Esophagus squamous epithelium (tissue), 5 donors: Measurements from ENCODE around the gene RPTOR. TPM values are rescaled to one million over a fixed set of nuclear protein-coding genes. Genes with fewer than 3 reads are reported as not detected.
A peak's percentile ranks its signal among the peaks of the same experiment; 100 is the strongest.

Experiments used
- DNase-seq: peaks from one replicate; lab custom pipeline; 2025; lab: John Stamatoyannopoulos, UW
- H3K27ac ChIP-seq, 4 donors: fragments of 200-600 bp; sonication (generic); one replicate each; pipeline ENCODE4 v1.5.1; 2016 to 2019; ENCODE audit warnings: mild to moderate bottlenecking in 1 of 4
- H3K27me3 ChIP-seq, 4 donors: fragments of 200-600 bp; sonication (generic); 1 replicate in 3 of 4; 2 replicates in 1 of 4; pipeline versions ENCODE4 v1.5.1 to v1.6.0; 2017 to 2021; ENCODE audit warnings: antibody characterized with exemption in 1 of 4
- H3K36me3 ChIP-seq, 3 donors: fragments of 200-600 bp; sonication (generic); one replicate each; pipeline ENCODE4 v1.5.1; 2016 to 2019
- H3K4me1 ChIP-seq, 3 donors: fragments of 200-600 bp; sonication (generic); one replicate each; pipeline ENCODE4 v1.5.1; 2017 to 2019
- H3K4me3 ChIP-seq, 4 donors: fragments of 200-600 bp; sonication (generic); 1 replicate in 3 of 4; 2 replicates in 1 of 4; pipeline ENCODE4 v1.5.1; 2016 to 2019; ENCODE audit warnings: mild to moderate bottlenecking in 2 of 4, moderate library complexity in 1 of 4
- H3K9me3 ChIP-seq, 3 donors: fragments of 200-600 bp; sonication (generic); one replicate each; pipeline ENCODE4 v1.5.1; 2016 to 2019
- CTCF ChIP-seq, 6 experiments: fragments of 450-650 bp in 4 of 6; fragments of 200-600 bp in 2 of 6; sonication (generic) in 2 of 6; IDR thresholded peaks; one replicate each; pipeline ENCODE4 v1.5.1; 2016 to 2019; ENCODE audit warnings: antibody characterized with exemption in 6 of 6, mild to moderate bottlenecking in 4 of 6, moderate library complexity in 4 of 6
- POLR2A ChIP-seq, 4 donors: fragments of 450-650 bp; IDR thresholded peaks; one replicate each; pipeline ENCODE4 v1.6.1; 2017; ENCODE audit warnings: antibody characterized with exemption in 4 of 4, mild to moderate bottlenecking in 4 of 4, moderate library complexity in 3 of 4
- WGBS, 2 donors: methylation state at CpG; one replicate each; pipeline ENCODE4 v1.1.5; 2018; 5-methylcytosine and 5-hydroxymethylcytosine counted together
- intact Hi-C: fragments of 100-400 bp; cut with DNase I; formaldehyde crosslinking; loops from one replicate; pipeline ENCODE4 v1.15.0; 2022
- total RNA-seq, 4 donors: library from RNA; depleted of rRNA; stranded (reverse); fragments of >200 nt; gene quantifications; one replicate each; pipeline ENCODE4 v1.1.0, GENCODE V29; 2016
- donor health status: DM: yes; HTN: yes; CAD: no.

Gene RPTOR
- total RNA-seq, 4 donors from 2014 or later = 11.7 to 27.8 (median 22.8) TPM

- intact Hi-C loops = no loop called here
- TF ChIP-seq CTCF (IDR thresholded peaks at IDR 0.05) (no peak), POLR2A (IDR thresholded peaks at IDR 0.05) (no peak)
- no peak overlapping the region for H3K27ac ChIP-seq
- WGBS, 2 donors = 91 to 97% methylated on average over 15 to 18 of the region's 18 CpGs
- H3K27me3 ChIP-seq = no peaks in the 10 kb centered on the region
- H3K4me3 ChIP-seq = no peak overlapping the region
- H3K9me3 ChIP-seq = no peaks in the 10 kb centered on the region
- H3K36me3 ChIP-seq = peaks cover 0 to under 1% (median 0%) of the 10 kb centered on the region in 3 donors
- H3K4me1 ChIP-seq = peaks cover 0 to 7% (median 3%) of the 10 kb centered on the region in 3 donors
- DNase-seq = no peak
Measured at GRCh38 chr17:80681215-80681614, 136.6 kb downstream of the RPTOR start.

GRCh38 chr17:80682372-80682771, 137.7 kb downstream of the RPTOR start:
- TF ChIP-seq POLR2A (IDR thresholded peaks at IDR 0.05) (no peak), CTCF (IDR thresholded peaks at IDR 0.05) (no peak)
- Histone ChIP-seq H3K27me3 (no peaks in the 10 kb centered on the region), H3K36me3 (peaks cover 0 to 9% (median 0%) of the 10 kb centered on the region in 3 donors), H3K4me3 (no peak overlapping the region), H3K4me1 (peaks cover 0 to 7% (median 3%) of the 10 kb centered on the region in 3 donors), H3K9me3 (no peaks in the 10 kb centered on the region), H3K27ac (peak overlapping the region in 2 of 4 donors; percentile 9 to 29)
- intact Hi-C loops = no loop called here
- DNase-seq = no peak
- 59 to 62% methylated on average over 6 of the region's 6 CpGs for WGBS, 2 donors

GRCh38 chr17:80683625-80684104, 139.0 kb downstream of the RPTOR start:
- no peak overlapping the region for H3K4me3 ChIP-seq
- no peak for TF ChIP-seq POLR2A (IDR thresholded peaks at IDR 0.05)
- TF ChIP-seq CTCF (IDR thresholded peaks at IDR 0.05) = no peak

GRCh38 chr17:80687839-80688238, 143.2 kb downstream of the RPTOR start:
- intact Hi-C loops = no loop called here
- no peak overlapping the region for H3K27ac ChIP-seq
- no peaks in the 10 kb centered on the region for H3K27me3 ChIP-seq
- no peak for DNase-seq
- peaks cover 0 to 9% (median 0%) of the 10 kb centered on the region in 3 donors for H3K36me3 ChIP-seq
- H3K4me3 ChIP-seq = no peak overlapping the region
- no peaks in the 10 kb centered on the region for H3K4me1 ChIP-seq
- H3K9me3 ChIP-seq = no peaks in the 10 kb centered on the region
- 97 to 100% methylated on average over 6 to 8 of the region's 9 CpGs for WGBS, 2 donors
- TF ChIP-seq POLR2A (IDR thresholded peaks at IDR 0.05) (no peak), CTCF (IDR thresholded peaks at IDR 0.05) (no peak)

More at GRCh38 chr17:80683625-80684104, 139.0 kb downstream of the RPTOR start:
- intact Hi-C loops = no loop called here
- WGBS, 2 donors = 74 to 90% methylated on average over 10 of the region's 10 CpGs
- Histone ChIP-seq H3K9me3 (no peaks in the 10 kb centered on the region), H3K27me3 (no peaks in the 10 kb centered on the region), H3K27ac (no peak overlapping the region), H3K36me3 (peaks cover 0 to 9% (median 0%) of the 10 kb centered on the region in 3 donors), H3K4me1 (peaks cover 0 to 7% (median 0%) of the 10 kb centered on the region in 3 donors)
- no peak for DNase-seq

- no peaks in the 10 kb centered on the region for H3K27me3 ChIP-seq
- intact Hi-C loops = no loop called here
- H3K27ac ChIP-seq = no peak overlapping the region
- TF ChIP-seq CTCF (IDR thresholded peaks at IDR 0.05) (no peak), POLR2A (IDR thresholded peaks at IDR 0.05) (no peak)
- H3K9me3 ChIP-seq = no peaks in the 10 kb centered on the region
- peaks cover 0 to 9% (median 0%) of the 10 kb centered on the region in 3 donors for H3K36me3 ChIP-seq
- H3K4me3 ChIP-seq = no peak overlapping the region
- 92 to 96% methylated on average over 9 to 13 of the region's 13 CpGs for WGBS, 2 donors
- peaks cover 0 to 6% (median 0%) of the 10 kb centered on the region in 3 donors for H3K4me1 ChIP-seq
- DNase-seq = no peak
Measured at GRCh38 chr17:80689129-80689619, 144.5 kb downstream of the RPTOR start.
